Pulmonary artery endothelial cell (primary cell): Measurements from ENCODE around the gene SLC6A6. TPM values are rescaled to one million over a fixed set of nuclear protein-coding genes. Genes with fewer than 3 reads are reported as not detected.

ENCODE experiments used
- DNase-seq: peaks from one replicate; pipeline ENCODE4 v3.0.0-alpha.2; 2011; ENCODE audit warnings: low read depth, low spot score
- total RNA-seq: library from RNA; depleted of rRNA; stranded (reverse); fragments of >200 nt; gene quantifications from 2 replicates; pipeline ENCODE4 v1.2.3, GENCODE V29; 2014

Gene SLC6A6
- total RNA-seq, 1 donor from 2014 or later: 28.8 TPM

DNA sequence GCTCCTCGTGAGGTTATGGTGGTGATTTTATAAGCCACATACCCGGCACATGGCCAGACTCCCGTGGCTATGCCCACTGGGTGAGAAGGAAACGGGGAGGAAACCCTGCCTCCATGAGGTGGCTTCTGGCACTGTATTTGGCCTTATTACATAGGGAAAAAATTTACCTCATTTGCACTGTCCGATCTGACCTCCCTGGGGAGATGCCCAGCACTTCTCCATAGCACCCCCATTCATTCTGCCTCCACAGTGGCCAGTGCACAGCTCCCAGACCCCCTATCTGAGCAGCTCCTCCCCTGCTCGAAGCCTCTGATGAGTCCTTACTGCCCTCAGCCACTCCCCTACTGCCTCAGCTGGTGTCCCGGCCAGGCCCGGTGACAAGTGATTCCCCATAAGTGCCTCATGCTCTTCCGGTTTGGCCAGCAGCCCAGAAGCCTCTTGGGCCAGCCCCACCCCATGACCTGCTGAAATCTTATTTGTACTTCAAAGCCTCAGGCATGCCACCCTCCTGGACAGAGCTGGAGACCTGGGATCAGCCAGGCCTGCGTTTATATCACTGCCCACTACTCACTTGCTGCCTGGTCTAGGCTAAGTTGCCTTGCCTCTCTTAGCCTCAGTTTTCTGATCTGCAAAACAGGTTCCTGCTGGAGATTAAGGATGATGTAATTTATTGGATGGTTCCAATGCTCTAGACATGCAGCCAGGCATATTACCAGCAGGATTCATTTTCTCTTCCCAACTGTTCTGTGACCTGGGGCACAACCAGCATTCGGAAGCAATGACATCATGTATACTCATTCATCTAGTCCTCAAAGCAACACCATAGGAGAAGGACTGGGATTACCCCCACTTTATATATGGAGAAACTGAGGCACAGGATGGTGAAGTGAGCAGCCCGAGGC is 30.6 kb upstream of the SLC6A6 start:
- no peak for DNase-seq

DNA sequence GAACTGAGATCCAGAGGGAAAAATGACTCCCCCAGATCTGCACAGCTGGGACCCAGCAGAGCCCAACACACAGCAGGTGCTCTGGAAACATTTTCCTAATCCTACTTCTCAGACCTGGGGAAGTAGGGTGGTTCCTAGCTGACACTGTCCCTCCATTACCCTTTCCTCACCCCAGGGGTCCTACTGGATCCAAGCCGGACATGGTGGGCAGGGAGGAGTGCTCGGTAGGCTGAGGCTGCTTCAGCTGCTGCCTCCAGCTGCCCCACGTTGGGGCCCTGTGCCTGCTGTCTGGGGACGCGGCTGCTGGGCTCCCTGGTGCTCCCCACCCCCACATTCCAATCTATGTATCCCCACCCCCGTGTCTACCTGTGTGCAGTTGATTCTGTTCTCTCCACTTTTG is 29.8 kb upstream of the SLC6A6 start:
- no peak for DNase-seq

DNA sequence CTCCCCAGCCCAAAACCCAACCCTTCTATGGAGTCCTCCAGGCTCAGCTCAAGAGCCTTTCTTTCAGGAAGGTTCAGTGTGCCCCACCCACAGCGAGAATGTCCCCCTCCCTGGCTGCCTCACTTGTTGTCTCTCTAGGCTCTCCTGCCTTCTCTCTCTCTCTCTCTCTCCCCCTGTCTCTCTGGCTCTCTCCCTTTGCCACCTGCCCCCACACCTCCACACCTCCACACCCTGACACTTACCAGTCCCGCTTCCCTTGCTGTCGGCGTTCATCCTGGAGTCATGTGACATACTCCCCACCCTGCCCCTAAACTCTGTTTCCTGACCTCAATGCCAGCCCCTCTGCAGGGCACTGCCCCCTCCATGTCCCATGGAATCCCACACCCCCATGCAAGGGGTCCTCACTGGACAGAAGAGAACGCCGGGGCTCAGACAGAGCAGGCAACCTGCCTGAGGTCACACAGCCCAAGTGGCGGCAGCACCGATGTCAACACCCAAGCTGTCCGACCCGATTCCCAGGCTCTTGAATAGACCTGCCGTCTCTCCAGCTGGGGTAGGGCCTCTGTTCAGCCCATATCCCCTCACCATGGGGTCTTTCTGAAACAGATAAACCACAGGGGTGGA is 28.5 kb upstream of the SLC6A6 start:
- no peak for DNase-seq

DNA sequence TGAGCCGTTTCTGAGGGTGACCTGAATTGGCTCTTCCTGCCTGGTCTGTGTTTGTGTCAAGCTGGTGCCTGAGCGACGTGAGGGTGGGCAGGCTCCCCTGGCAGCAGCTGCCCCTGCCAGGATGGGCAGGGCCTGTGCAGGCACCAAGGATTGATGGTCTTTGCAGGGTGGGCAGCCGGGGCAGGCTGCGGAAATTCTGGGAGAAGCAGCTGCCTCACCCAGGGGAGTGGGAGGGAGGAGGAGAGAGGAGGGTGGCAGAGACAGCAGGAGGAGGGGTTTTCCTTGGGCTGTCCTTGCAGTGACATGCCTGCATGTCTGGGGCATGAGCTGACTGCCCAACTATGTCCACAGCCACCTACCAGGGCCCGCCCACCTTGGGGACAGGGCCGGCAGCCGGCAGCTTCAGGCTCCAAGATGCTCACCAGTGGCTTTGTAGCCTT is 27.9 kb upstream of the SLC6A6 start:
- no peak for DNase-seq

DNA sequence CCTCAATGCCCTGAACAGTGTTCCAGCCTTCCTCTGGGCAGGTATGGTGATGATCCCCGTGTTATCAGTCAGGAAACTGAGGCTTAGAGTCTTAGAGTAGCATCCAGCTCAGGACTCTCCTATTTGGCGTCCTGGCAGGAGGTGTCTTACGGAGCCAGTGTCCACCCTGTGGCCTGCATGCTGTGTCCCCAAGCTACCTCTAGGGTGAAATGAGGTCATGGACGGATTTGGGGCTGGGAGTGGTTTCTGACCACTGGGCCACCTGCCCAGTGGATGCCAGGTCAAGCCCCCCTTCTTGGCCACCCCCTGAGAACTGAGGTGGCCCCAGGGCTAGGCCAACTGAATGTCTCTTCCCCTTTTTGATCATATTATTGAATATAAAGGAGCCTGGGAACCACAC is 27.2 kb upstream of the SLC6A6 start:
- no peak for DNase-seq

DNA sequence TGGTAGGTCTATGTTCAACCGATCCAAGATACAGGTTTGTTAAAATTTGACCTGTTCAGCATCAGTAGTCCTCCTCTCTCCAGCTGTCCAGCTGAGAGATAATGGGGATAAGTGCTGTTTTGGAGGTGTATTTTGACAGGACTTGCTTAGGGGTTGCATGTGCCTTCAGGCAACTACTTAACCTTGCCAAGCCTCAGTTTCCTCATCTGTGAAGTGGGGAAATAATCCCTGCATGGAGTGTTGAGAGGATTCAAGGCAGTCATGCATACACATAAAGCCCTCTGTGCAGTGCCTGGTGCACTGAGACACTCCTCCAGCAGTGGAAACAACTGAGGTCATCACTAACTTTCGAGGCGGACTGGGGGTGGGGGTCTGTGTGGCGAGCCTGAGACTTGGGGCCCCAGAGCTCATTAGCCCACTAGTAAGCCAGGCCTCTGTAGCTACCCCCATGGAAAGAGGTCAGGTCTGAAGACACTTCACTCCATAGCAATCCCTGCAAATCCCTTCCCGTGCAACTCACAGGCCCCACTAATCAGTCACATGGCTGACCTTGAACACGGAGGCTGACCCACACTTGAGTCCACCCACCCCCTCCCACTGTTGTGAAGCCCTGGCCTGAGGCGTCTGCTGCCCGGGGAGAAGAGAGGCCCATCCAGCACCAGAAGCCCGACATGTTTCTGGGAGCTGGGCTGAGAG is 25.9 kb upstream of the SLC6A6 start:
- no peak for DNase-seq

DNA sequence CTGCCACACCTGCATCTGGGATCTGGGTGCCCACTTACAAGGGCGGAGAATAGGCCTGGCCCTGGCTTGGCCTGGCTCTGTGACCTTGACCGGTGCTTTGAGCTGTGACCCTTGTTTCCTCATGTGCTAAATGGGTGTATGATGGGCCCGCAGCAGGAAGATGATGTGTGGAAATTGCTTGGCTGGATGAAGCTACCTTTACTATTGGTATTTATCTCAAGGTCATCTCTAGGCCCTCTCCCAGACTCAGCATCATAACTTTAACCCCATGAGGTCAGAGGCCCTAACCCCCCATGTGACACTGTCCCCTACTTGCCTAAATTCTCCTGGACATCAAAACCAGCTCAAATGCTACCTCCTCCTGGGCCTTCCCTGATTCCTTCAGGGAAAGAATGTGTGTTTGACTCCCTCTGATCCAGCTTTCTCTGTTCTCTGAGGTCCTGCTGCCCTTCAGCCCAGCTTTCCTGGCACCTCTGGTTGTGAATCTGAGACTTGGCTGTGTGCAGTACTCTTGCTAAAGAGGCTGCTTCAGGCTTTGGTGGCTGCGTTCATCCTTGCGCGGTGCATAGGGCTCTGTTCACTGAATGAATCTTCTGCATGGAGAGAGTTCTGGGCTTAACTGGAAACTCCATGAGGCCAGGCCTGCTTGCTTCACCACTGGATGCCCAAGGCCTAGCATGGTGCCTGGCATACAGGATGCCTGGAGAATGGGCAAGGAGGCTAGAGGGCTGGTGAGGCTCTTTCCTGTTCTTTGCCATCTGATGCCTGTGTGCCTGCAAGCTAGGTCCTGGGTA is 25.2 kb upstream of the SLC6A6 start:
- DNase-seq: no peak

DNA sequence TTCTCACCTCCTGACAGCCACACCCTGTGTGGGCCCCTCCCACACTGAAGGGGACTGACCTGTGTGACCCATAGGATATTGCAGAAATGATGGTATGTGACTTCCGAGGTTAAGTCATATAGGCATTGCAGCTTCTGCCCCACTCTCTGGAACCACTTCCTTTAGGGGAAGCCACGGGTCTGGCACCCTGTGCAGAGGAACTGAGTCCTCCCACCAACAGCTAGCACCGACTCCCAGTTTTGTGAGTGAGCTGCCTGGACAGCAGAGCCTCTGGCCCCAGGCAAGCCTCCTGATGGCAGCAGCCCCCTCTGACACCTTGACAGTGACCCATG is 24.6 kb upstream of the SLC6A6 start:
- no peak for DNase-seq

DNA sequence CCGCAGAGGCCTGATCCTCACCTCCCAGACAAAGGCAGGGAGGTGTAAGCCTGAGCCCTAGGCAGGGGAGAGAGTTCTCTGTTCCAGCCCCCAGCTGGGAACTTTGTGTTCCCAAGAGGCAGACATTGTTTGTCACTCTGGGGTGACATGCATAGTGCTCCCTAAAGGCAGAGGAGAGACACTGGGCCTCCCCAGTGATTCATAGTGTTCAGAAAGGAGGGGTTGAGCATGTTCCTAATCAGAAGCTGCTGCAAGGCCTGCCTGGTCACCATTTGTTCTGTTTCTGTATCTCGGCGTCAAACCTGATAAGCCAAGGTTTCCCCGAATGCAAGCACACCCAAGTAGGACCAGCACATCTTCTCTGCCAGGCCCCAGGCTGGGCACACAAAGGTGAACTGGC is 24.0 kb upstream of the SLC6A6 start:
- no peak for DNase-seq

DNA sequence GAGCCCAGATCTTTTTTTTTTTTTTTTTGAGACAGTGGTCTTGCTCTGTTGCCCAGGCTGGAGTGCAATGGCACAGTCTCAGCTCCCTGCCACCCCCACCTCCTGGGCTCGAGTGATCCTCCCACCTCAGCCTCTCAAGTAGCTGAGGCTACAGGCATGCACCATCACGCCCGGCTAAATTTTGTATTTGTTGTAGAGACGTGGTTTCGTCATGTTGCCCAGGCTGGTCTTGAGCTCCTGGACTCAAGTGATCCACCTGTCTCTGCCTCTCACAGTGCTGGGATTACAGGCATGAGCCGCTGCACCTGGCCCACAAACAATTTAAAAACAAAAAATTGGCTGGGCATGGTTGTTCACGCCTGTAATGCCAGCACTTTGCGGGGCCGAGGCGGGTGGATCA is 22.6 kb upstream of the SLC6A6 start:
- DNase-seq: no peak

DNA sequence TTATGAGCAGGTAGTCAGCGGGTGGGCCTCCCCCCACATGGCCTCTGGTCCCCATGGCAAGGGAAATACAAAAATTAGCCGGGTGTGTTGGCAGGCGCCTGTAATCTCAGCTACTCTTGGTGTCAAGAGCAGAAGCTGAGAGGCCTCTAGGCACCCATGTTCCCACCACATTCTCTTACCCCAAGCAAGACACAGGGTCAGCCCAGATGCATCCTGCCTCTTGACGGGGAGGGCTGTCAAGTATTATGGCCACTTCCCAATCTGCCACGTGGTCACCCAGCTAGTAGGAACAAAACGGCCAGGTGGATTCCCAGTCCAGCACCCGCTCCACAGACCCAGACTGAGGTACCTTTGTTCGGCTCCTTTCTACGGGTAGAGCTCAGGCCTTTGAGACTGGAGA is 16.2 kb upstream of the SLC6A6 start:
- DNase-seq: no peak

DNA sequence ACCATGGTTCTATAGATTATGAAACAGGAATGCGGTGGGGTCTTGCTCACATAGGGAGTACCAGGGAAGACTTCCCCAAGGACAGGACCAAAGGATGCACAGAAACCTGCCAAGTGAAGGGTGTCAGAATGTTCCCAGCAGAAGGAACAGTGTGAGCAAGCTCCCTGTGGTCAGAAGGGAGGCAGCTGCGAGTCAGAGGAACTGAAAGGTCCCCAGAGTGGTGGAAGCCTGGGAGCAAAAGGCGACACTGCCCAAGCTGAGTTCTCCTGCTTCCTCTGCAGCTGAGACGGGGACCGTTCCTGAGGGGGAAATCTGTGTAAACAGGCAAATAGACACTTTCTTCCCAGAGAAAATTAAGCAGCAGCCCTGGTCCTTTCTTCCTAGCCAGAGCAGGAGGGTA is 14.2 kb upstream of the SLC6A6 start:
- no peak for DNase-seq

DNA sequence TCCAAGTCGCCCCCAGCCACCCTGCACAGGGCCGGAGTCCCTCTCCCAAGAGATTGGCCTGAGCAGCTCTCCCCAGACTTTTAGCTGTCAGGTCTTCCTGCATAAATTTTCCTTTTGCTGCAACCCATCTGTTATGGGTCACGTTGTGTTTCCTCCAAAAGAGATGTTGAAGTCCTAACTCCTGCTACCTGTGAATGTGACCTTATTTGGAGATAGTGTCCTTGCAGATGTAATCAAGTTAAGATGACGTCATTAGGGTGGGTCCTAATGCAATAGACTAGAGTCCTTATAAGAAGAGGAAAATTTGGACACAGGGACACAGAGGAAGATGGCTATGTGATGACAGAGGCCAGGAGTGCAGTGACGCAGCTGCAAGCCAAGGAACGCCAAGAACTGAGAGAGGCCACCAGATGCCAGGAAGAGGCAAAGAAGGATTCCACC is 13.2 kb upstream of the SLC6A6 start:
- no peak for DNase-seq

DNA sequence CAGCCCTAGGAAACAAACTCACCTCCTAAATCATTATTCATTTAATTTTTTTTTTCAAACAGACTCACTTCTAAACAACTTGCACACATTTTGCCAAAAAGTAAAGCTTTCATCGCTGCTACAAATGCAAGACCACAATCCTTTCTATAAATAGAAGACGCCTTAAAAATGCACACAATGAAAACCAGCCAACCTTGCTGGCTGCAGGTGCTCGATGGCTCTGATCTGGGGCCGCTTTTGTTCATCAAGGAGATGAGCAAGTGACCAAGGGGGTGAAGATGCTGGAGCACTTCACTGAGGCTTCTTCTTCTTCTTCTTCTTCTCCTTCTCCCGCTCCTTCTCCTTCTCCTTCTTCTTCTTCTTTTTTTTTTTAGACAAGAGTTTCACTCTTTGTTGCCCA is 12.7 kb upstream of the SLC6A6 start:
- no peak for DNase-seq

DNA sequence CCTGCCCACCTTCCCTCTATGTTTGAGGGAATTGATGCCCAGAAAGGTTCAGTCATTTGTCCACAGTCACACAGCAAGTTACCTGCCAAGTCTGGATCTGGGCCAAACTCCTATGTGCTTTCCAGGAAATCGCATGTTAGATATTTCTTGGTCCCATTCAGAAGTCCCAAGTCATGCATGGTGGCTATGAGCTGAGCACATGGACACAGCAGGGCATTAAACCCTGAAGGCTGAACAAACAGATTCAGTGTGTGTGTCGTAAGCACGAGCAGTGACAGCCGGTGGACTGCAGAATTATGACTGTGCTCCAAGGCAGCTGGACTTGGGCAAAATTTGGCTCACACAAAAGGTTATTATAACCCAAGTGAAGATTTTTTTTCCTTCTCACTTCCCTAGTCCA is 11.4 kb upstream of the SLC6A6 start:
- no peak for DNase-seq

DNA sequence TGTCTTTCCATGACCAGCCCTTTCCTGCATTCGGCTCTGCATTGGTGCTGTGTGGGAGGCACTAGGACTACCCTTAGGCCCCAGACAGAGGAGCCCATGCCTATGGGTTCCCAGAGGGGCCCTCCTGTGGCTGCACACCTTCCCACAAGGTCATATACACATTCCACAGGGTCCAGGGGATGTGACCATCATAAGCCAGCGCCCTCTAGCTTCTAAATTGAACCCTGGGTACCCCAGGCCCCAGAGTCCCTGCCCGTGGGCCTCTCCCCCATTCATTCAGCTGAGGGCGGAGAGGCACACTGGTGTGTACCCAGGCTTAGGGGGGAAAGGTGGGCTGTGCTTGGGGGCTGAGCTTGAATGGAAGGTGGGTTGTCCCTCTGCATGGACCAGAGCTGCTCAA is 10.2 kb upstream of the SLC6A6 start:
- DNase-seq: no peak

DNA sequence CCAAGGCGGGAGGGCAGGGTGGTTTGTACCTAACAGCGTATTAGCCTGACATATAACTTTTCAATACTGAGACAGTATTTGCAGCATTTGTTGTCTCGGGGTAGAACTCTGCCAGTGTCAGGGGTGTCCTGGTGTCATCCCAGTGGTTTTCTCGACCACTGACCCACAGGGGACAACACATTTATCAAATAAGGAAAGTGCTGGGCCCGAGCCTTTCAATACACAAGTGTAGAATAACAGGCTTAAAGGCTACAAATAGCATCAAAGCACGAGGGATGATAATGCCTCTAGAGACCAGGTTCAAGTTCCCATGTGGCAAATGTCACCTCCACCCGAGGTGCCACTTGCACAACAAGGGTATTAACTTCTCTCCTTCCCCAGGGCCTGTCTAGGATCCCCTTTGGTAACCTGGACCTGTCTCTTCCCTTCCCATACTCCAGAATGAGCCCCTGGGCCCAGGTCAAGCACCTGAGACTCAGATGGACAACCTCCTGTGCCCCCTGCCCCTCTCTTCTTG is 9.5 kb upstream of the SLC6A6 start:
- DNase-seq: no peak

DNA sequence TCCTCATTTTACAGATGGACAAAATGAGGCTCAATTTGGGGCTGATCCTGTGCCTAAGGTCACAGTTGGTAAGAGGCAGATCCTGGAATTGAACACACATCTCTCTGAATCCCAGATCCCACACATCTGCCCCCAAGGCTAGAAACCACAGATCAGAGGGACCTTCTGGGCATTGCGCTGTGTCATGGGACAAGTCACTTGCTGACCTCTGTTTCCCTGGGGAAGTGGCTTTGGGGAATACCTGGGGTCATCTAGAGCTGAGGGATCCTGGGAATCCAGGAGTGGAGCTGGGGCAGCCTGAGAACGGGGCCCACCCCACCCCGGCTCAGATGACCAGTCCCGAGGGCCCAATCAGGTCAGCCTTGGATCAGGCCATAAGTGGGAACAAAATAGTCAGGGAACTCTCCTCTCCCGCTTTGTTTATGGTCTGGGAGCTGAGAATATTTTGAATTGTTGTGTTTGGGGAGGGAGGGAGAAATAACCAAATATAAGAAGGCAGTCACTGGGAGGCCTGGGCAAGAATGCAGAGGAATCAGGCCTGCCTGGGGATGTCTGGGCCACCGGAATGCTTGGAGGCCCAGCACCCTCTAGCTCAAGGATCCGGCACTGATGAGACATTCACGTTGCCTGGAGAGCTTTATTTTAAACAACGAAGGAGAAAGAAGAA is 8.8 kb upstream of the SLC6A6 start:
- DNase-seq: no peak

DNA sequence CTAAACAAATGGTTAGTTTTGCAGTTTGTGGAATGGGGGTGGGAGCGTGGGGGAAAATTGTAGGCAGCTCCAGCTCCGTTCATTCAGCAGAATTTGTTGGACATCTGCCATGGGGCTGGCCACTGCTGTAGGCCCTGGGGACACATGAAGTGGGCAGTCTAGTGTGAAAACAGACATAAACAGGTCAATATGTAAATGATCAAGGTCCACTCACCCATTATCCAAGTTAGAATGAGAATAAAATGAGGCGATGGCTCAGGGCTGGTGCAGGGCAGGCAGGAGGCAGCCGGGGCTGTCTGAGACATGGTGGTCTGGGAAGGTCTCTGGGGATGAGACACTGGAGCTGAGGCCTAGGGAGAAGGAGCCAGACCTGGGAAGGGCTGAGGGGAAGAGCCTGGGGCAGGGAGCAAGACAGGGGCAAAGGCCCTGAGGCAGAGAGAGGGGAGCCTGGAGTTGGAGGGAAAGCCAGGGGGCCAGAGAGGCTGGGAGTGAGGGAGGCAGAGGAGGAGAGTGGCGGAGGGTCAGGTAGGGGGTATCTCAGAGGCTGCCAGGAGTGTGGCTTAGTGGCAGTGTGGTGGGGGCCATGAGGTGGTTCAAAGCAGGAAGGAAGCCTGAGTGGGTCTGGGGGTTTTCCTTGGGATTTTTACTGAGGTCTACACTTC is 6.2 kb upstream of the SLC6A6 start:
- DNase-seq: no peak

DNA sequence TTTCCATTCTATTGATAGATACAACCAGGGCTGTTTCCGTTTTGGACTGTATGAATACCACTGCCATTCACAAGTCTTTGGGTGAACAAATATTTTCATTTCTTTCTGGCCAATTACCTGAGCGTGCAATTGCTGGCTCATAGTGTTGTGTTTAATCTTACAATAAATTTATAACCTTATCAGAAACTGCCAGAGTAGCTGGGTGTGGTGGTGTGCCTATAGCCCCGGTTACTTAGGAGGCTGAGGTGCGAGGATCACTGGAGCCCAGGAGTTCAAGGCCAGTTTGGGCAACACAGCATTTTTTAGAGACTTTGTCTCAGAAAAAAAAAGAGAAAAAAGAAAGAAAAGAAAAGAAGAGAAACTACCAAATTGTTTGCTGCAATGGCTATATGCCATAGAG is 5.4 kb upstream of the SLC6A6 start:
- no peak for DNase-seq
